SU-DHL-6 (cell line): Measurements from ENCODE around the gene C1QTNF1.

Experiments used
- H2AFZ ChIP-seq: fragments of 200-600 bp; sonication (generic); 2 replicates; pipeline ENCODE4 v1.6.1; 2014; ENCODE audit warnings: low read depth, mild to moderate bottlenecking, moderate library complexity, mixed read lengths, antibody characterized with exemption, low read length; ENCODE audit not compliant: severe bottlenecking
- H3F3A ChIP-seq: fragments of 200-600 bp; shearing (Covaris generic); 2 replicates; pipeline ENCODE4 v1.6.0; 2016; ENCODE audit warnings: antibody characterized with exemption, mild to moderate bottlenecking; ENCODE audit not compliant: insufficient read depth
- H3K27ac ChIP-seq: fragments of 200-600 bp; sonication (generic); 2 replicates; pipeline ENCODE4 v1.5.1; 2016; ENCODE audit warnings: low read depth, mild to moderate bottlenecking, low read length, moderate library complexity, mixed read lengths
- H3K27me3 ChIP-seq: fragments of 200-600 bp; sonication (generic), shearing (Covaris generic); 2 replicates; pipeline ENCODE4 v1.6.0; 2014; ENCODE audit warnings: mild to moderate bottlenecking, low read length
- H3K36me3 ChIP-seq: fragments of 200-600 bp; sonication (generic); 2 replicates; pipeline ENCODE4 v1.6.1; 2014; ENCODE audit warnings: mild to moderate bottlenecking, low read length, mixed read lengths
- H3K4me2 ChIP-seq: fragments of 300-600, 200-600 bp; shearing (Covaris generic), sonication (generic); 2 replicates; pipeline ENCODE4 v1.6.0; 2014; ENCODE audit warnings: low read length, low read depth, mild to moderate bottlenecking; ENCODE audit not compliant: poor library complexity, severe bottlenecking
- H3K4me3 ChIP-seq: fragments of 200-600 bp; sonication (generic); 2 replicates; pipeline ENCODE4 v1.5.1; 2014; ENCODE audit warnings: antibody characterized with exemption, low read length, mild to moderate bottlenecking, mixed read lengths; ENCODE audit not compliant: insufficient read depth, poor library complexity, severe bottlenecking
- H3K79me2 ChIP-seq: fragments of 200-600 bp; sonication (generic); 2 replicates; pipeline ENCODE4 v1.6.1; 2014; ENCODE audit warnings: mild to moderate bottlenecking, low read length, moderate library complexity; ENCODE audit not compliant: insufficient read depth
- H3K9ac ChIP-seq: fragments of 200-600 bp; sonication (generic); 2 replicates; pipeline ENCODE4 v1.7.0; 2014; ENCODE audit warnings: mild to moderate bottlenecking, low read length
- H3K9me2 ChIP-seq: fragments of 200-600 bp; sonication (generic); replicated peaks from 2 replicates; pipeline ENCODE4 v1.6.1; 2014; ENCODE audit warnings: low read length; ENCODE audit not compliant: insufficient read depth
- H3K9me3 ChIP-seq: fragments of 200-600 bp; sonication (generic); 2 replicates; pipeline ENCODE4 v1.6.1; 2014; ENCODE audit warnings: low read length, mixed read lengths; ENCODE audit not compliant: insufficient read depth
- H4K20me1 ChIP-seq: fragments of 200-600 bp; sonication (generic); 2 replicates; pipeline ENCODE4 v1.6.1; 2014; ENCODE audit warnings: low read depth, mild to moderate bottlenecking, antibody characterized with exemption, low read length, moderate library complexity, mixed read lengths
- CTCF ChIP-seq: fragments of 200-600 bp; sonication (generic); IDR thresholded peaks from one replicate; pipeline ENCODE4 v1.5.1; 2017; ENCODE audit warnings: antibody characterized with exemption, mild to moderate bottlenecking, low read length, moderate library complexity; ENCODE audit not compliant: insufficient read depth, poor library complexity, severe bottlenecking
- EZH2phosphoT487 ChIP-seq: fragments of 200-600 bp; sonication (generic), shearing (Covaris generic); conservative IDR thresholded peaks from 2 replicates; pipeline ENCODE4 v1.6.1; 2018; ENCODE audit warnings: mild to moderate bottlenecking, antibody characterized with exemption, low read length, moderate library complexity, mixed read lengths

The C1QTNF1 gene

GRCh38 chr17:79065105-79065670 is 41.2 kb downstream of the C1QTNF1 start:
- Histone ChIP-seq H3F3A (no peaks in the 10 kb centered on the region), H3K9me2 (no peaks in the 10 kb centered on the region), H2AFZ (no peak overlapping the region), H3K36me3 (no peaks in the 10 kb centered on the region), H3K9ac (no peak overlapping the region), H3K27ac (no peak overlapping the region), H3K4me2 (no peak overlapping the region), H4K20me1 (no peaks in the 10 kb centered on the region), H3K79me2 (no peaks in the 10 kb centered on the region), H3K27me3 (no peaks in the 10 kb centered on the region), H3K4me3 (no peak overlapping the region), H3K9me3 (no peaks in the 10 kb centered on the region)
- peak; percentile 20 for TF ChIP-seq CTCF
- TF ChIP-seq EZH2phosphoT487, result no peak

- no peaks in the 10 kb centered on the region for H3K27me3 ChIP-seq
- no peak overlapping the region for H3K27ac ChIP-seq
- no peaks in the 10 kb centered on the region for H3F3A ChIP-seq
- H3K9me3 ChIP-seq, result no peaks in the 10 kb centered on the region
- no peak overlapping the region for H2AFZ ChIP-seq
- no peak overlapping the region for H3K4me2 ChIP-seq
- H3K9me2 ChIP-seq, result no peaks in the 10 kb centered on the region
- no peaks in the 10 kb centered on the region for H4K20me1 ChIP-seq
- no peak overlapping the region for H3K9ac ChIP-seq
- TF ChIP-seq CTCF, result no peak
- TF ChIP-seq EZH2phosphoT487, result no peak
- no peaks in the 10 kb centered on the region for H3K79me2 ChIP-seq
- H3K4me3 ChIP-seq, result no peak overlapping the region
- H3K36me3 ChIP-seq, result no peaks in the 10 kb centered on the region
These were observed 43.0 kb downstream of the C1QTNF1 start for GRCh38 chr17:79066963-79067362.

- H4K20me1 ChIP-seq, result no peaks in the 10 kb centered on the region
These were observed 46.4 kb downstream of the C1QTNF1 start for GRCh38 chr17:79070266-79070880.

More at GRCh38 chr17:79070266-79070880, 46.4 kb downstream of the C1QTNF1 start:
- no peaks in the 10 kb centered on the region for H3K9me3 ChIP-seq
- H3K27ac ChIP-seq, result no peak overlapping the region
- no peaks in the 10 kb centered on the region for H3K9me2 ChIP-seq
- H3K79me2 ChIP-seq, result no peaks in the 10 kb centered on the region
- H3K4me3 ChIP-seq, result no peak overlapping the region
- no peak for TF ChIP-seq EZH2phosphoT487
- TF ChIP-seq CTCF, result no peak
- H3K4me2 ChIP-seq, result no peak overlapping the region
- no peak overlapping the region for H3K9ac ChIP-seq
- H3K36me3 ChIP-seq, result no peaks in the 10 kb centered on the region
- no peak overlapping the region for H2AFZ ChIP-seq
- no peaks in the 10 kb centered on the region for H3K27me3 ChIP-seq
- H3F3A ChIP-seq, result no peaks in the 10 kb centered on the region
